A673 (cell line): ENCODE data around the gene TIMM13. TPM values are rescaled to one million over a fixed set of nuclear protein-coding genes. Genes with fewer than 3 reads are reported as not detected.

Experiments
- Bru-seq: library from RNA; stranded (reverse); fragments of 400-500 nt; gene quantifications from one replicate; lab custom pipeline; 2021; lab: Mats Ljungman, UMichigan
- BruChase-seq, 2 experiments: library from RNA; stranded (reverse); fragments of 400-500 nt; gene quantifications; one replicate each; lab custom pipeline; 2021; lab: Mats Ljungman, UMichigan
- BruUV-seq: library from RNA; stranded (reverse); fragments of 400-500 nt; replicated peaks from 2 replicates; lab custom pipeline; 2021; lab: Mats Ljungman, UMichigan
- CTCF ChIA-PET: fragments of 300-600 bp; sonication (Branson Sonifier 250); formaldehyde crosslinking; loops from one replicate; lab custom pipeline; 2022; ENCODE audit warnings: antibody characterized with exemption; lab: Charles Lee
- POLR2A ChIA-PET: fragments of 300-600 bp; sonication (Branson Sonifier 250); formaldehyde crosslinking; loops from one replicate; lab custom pipeline; 2022; ENCODE audit warnings: antibody characterized with exemption; ENCODE audit not compliant: low non-redundant PET; lab: Charles Lee
- DNase-seq: peaks from one replicate; pipeline ENCODE4 v3.0.0-alpha.2; 2015; ENCODE audit warnings: low spot score
- H3K27ac ChIP-seq: fragments of 200-600 bp; sonication (generic); 2 replicates; pipeline ENCODE4 v1.5.1; 2016; ENCODE audit warnings: mixed run types, low read depth, mild to moderate bottlenecking, mixed read lengths, antibody characterized with exemption, low read length; ENCODE audit not compliant: poor library complexity, severe bottlenecking
- H3K27me3 ChIP-seq: fragments of 200-600 bp; sonication (generic); replicated peaks from 2 replicates; pipeline ENCODE4 v1.6.1; 2017; ENCODE audit warnings: mixed run types, low read depth, mild to moderate bottlenecking, mixed read lengths, antibody characterized with exemption, low read length; ENCODE audit not compliant: insufficient read depth, poor library complexity
- H3K36me3 ChIP-seq: fragments of 200-600 bp; sonication (generic); 2 replicates; pipeline ENCODE4 v1.6.1; 2016; ENCODE audit warnings: mixed run types, mild to moderate bottlenecking, mixed read lengths, antibody characterized with exemption, low read length; ENCODE audit not compliant: insufficient read depth, poor library complexity, severe bottlenecking
- H3K4me1 ChIP-seq: fragments of 200-600 bp; sonication (generic); 2 replicates; pipeline ENCODE4 v1.6.1; 2017; ENCODE audit warnings: mixed run types, mild to moderate bottlenecking, mixed read lengths, antibody characterized with exemption, low read length; ENCODE audit not compliant: insufficient read depth, poor library complexity, severe bottlenecking
- H3K4me3 ChIP-seq: fragments of 200-600 bp; sonication (generic); 2 replicates; pipeline ENCODE4 v1.5.1; 2016; ENCODE audit warnings: low read depth, mixed run types, mild to moderate bottlenecking, mixed read lengths, low read length; ENCODE audit not compliant: poor library complexity, severe bottlenecking
- H3K9me3 ChIP-seq: fragments of 200-600 bp; sonication (generic); 2 replicates; pipeline ENCODE4 v1.6.1; 2016; ENCODE audit warnings: mixed run types, low read depth, mild to moderate bottlenecking, mixed read lengths, antibody characterized with exemption, low read length; ENCODE audit not compliant: poor library complexity, severe bottlenecking
- EZH2 ChIP-seq: fragments of 200-600 bp; sonication (generic); IDR thresholded peaks from 2 replicates; pipeline ENCODE4 v1.6.1; 2017; ENCODE audit warnings: borderline replicate concordance, low read depth, mild to moderate bottlenecking, mixed read lengths, antibody characterized with exemption, low read length; ENCODE audit not compliant: poor library complexity, severe bottlenecking
- intact Hi-C: fragments of 100-400 bp; cut with micrococcal nuclease; formaldehyde crosslinking; loops from one replicate; pipeline ENCODE4 v1.10.0; 2022; ENCODE audit not compliant: unreplicated experiment
- long read RNA-seq: library from polyadenylated mRNA; stranded (forward); transcript quantifications from one replicate; pipeline ENCODE4 v2.0.0, GENCODE V29; 2022
- total RNA-seq: library from RNA; stranded (reverse); gene quantifications from 2 replicates; pipeline ENCODE4 v1.2.3, GENCODE V29; 2021
- TF ChIP-seq, protein P1 (sequence below): fragments of 300-800, 200-600 bp; sonication (generic); conservative IDR thresholded peaks from 2 replicates; pipeline ENCODE4 v1.5.1; 2017; ENCODE audit warnings: low read depth, mild to moderate bottlenecking, antibody characterized with exemption, low read length, moderate library complexity, mixed read lengths

The TIMM13 gene
- 206 and 213 TPM in 2 replicates for total RNA-seq
- percentile 84 among the genes with signal in this experiment for Bru-seq, nascent RNA
- percentile 90 among the genes with signal in this experiment for BruChase-seq, experiment 1, labeled RNA remaining after a 2-hour chase
- BruChase-seq, experiment 2, labeled RNA remaining after a 6-hour chase: percentile 95 among the genes with signal in this experiment
- long read RNA-seq, transcript TIMM13-201 (3 exons, 1,973 nt): major isoform, 365 of 375 reads
- long read RNA-seq, partial matches to known transcripts: 9 of 375 reads
- long read RNA-seq, other reads (novel, unspliced or antisense): 0 of 375 reads

DNA sequence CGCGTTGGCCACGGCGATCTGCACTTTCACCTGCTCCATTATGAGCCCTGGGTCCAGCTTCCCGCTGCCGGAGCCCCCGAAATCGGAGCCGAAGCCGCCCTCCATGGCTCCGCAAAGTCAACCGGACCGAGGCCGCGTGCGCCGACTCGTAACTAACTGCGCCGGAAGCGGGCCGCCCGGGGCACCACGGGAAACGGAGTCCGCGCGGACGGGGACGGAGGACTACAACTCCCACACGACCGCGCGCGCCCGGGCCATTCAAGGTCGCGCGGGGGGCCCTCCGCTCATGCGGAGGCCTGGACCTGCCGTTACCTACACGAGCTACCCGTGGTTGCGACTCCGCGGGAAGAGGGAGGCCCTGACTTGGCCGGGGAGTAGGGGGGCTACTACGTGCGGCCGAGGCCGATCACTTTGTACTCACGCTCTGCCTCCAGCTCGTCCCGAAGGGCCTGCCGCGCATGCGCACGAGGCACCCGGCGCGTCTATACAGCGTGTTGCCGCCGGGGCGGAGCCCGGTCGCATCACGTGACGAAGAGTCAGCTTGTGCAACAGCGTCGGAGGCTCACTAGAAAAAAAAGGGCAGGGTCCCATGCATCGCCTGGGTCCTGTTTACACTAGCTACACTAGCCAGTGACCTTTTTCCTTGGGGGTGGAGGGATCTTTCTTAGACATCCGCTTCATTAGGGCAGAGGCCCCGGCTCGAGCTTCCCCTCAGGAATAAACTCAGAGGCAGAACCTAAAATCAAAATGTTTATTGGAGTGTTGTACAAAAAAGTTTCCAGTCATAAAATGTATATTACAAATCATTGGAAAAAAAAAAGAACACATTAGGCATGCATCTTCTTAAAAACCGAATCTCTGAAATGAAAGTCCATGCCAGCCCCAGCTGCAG, at the start of gene TIMM13:
Gene TIMM13, minus strand, starts transcription at position 158 of the 892 bp plus-strand sequence. Its CDS starts 53 bp downstream, at position 105.
- BruUV-seq: no TSS peak
- Histone ChIP-seq H3K36me3 (peaks cover 28% of the 10 kb centered on the region), H3K27ac (peak within 1 kb of the TSS; percentile 99), H3K4me1 (peaks cover 36% of the 10 kb centered on the region), H3K9me3 (no peaks in the 10 kb centered on the region), H3K27me3 (no peaks in the 10 kb centered on the region), H3K4me3 (peak within 1 kb of the TSS; percentile 90)
- ChIA-PET CTCF (interaction anchor here (0.5 to 1.4 kb wide), 3 partner anchors 183 to 186 kb away, joined by 4 to 7 read pairs (median 5); no protein-coding TSS in a partner anchor), POLR2A (interaction anchor here (0.5 kb wide), 1 partner anchor 66 kb away, joined by 4 read pairs; no protein-coding TSS in a partner anchor)
- no peak for TF ChIP-seq EZH2
- TF ChIP-seq, protein P1, sequence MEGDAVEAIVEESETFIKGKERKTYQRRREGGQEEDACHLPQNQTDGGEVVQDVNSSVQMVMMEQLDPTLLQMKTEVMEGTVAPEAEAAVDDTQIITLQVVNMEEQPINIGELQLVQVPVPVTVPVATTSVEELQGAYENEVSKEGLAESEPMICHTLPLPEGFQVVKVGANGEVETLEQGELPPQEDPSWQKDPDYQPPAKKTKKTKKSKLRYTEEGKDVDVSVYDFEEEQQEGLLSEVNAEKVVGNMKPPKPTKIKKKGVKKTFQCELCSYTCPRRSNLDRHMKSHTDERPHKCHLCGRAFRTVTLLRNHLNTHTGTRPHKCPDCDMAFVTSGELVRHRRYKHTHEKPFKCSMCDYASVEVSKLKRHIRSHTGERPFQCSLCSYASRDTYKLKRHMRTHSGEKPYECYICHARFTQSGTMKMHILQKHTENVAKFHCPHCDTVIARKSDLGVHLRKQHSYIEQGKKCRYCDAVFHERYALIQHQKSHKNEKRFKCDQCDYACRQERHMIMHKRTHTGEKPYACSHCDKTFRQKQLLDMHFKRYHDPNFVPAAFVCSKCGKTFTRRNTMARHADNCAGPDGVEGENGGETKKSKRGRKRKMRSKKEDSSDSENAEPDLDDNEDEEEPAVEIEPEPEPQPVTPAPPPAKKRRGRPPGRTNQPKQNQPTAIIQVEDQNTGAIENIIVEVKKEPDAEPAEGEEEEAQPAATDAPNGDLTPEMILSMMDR: no peak
- intact Hi-C loops: loop anchor here (5.0 kb wide), 1 partner anchor 185 kb away; no protein-coding TSS in a partner anchor
- DNase-seq: peak; percentile 98

DNA sequence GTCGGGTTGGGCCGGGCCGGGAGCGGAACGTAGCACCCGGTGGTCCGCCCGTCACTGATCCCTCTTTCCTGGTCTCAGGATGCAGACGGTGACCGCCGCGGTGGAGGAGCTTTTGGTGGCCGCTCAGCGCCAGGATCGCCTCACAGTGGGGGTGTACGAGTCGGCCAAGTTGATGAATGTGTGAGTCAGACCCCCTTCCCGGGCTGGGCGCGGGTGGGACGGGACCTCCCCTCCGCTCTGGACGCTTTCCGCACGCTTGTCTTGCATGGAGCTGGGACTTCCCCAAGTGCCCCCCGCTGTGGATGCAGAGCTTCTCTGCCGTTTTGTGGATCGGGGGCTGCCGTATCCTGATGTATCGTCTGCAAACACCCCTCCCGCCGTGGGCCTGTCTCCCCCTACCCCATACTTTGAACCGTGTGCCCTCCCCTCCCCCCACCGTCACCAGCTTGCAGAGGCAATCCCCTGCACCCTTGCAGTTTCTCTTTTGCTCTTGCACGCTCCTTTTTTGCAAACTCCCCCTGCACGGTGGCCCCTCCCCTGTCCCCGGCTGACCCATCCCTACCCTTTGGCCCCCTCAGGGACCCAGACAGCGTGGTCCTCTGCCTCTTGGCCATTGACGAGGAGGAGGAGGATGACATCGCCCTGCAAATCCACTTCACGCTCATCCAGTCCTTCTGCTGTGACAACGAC, 49.2 kb upstream of the TIMM13 start:
- ChIA-PET POLR2A (interaction anchor here (0.5 to 1.5 kb wide), 14 partner anchors 8 to 582 kb away, joined by 3 to 16 read pairs (median 6); no protein-coding TSS in a partner anchor), CTCF (interaction anchor here (0.6 to 3.6 kb wide), 6 partner anchors 102 to 161 kb away, joined by 3 to 23 read pairs (median 5); no protein-coding TSS in a partner anchor)
- no peaks in the 10 kb centered on the region for H3K36me3 ChIP-seq
- H3K27ac ChIP-seq: peak overlapping the region; percentile 62
- TF ChIP-seq, protein P1: no peak
- TF ChIP-seq EZH2: no peak
- peak; percentile 85 for DNase-seq
- intact Hi-C loops: loop anchor here (5.0 kb wide), 1 partner anchor 66 kb away; no protein-coding TSS in a partner anchor
- H3K9me3 ChIP-seq: no peaks in the 10 kb centered on the region
- peaks cover 33% of the 10 kb centered on the region for H3K4me1 ChIP-seq
- TSS peak; percentile 92 for BruUV-seq
- peak overlapping the region; percentile 81 for H3K4me3 ChIP-seq
- H3K27me3 ChIP-seq: no peaks in the 10 kb centered on the region
